HG02623 (cell line): ENCODE results near the gene AP2M1.
"Not testable (repeated sequence)": the region's sequence is repeated elsewhere in the genome, so short reads cannot be mapped to it uniquely, and the experiment has no call there.

Source experiments
- ATAC-seq: cut with Tn5 transposase; IDR thresholded peaks from one replicate; pipeline ENCODE4 v1.9.1; 2021; ENCODE audit warnings: moderate library complexity; ENCODE audit not compliant: unreplicated experiment

AP2M1 gene

GRCh38 chr3:184156522-184156955 lies 18.1 kb upstream of the AP2M1 start:
- ATAC-seq: no peak

GRCh38 chr3:184157206-184157605 lies 17.4 kb upstream of the AP2M1 start:
- no peak for ATAC-seq

- ATAC-seq: no peak
Observed at GRCh38 chr3:184158404-184158803, 16.3 kb upstream of the AP2M1 start.

DNA sequence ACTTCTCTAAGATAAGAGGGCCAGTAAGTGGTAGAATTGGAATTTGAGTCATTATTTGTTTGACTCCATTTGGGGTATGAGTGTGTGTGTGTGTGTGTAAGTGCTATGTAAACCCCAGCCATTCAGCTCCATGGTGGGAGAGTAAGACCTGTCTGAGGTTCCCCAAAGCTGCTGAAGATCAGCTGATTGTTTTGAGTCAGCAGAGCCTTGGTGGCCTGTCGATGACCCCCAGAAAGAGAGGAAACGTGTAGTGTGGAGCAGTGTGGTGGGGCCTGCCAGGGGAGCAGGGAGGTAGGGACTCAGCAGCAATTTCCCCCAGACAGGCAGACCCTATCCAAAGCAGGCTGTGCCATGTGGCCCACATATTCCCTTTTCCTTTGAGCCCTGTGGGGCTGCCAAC lies 14.2 kb upstream of the AP2M1 start:
- ATAC-seq: no peak

- ATAC-seq: not testable (repeated sequence)
Observed at GRCh38 chr3:184162571-184163070, 12.0 kb upstream of the AP2M1 start.

- ATAC-seq: no peak
Observed at GRCh38 chr3:184164648-184165330, 9.9 kb upstream of the AP2M1 start.

- ATAC-seq: no peak
Observed at GRCh38 chr3:184165543-184165942, 9.1 kb upstream of the AP2M1 start.

GRCh38 chr3:184166671-184167070 lies 8.0 kb upstream of the AP2M1 start:
- ATAC-seq: no peak

- ATAC-seq: no peak
Observed at GRCh38 chr3:184167786-184168185, 6.9 kb upstream of the AP2M1 start.

- no peak for ATAC-seq
Observed at GRCh38 chr3:184168363-184169120, 6.1 kb upstream of the AP2M1 start.

DNA sequence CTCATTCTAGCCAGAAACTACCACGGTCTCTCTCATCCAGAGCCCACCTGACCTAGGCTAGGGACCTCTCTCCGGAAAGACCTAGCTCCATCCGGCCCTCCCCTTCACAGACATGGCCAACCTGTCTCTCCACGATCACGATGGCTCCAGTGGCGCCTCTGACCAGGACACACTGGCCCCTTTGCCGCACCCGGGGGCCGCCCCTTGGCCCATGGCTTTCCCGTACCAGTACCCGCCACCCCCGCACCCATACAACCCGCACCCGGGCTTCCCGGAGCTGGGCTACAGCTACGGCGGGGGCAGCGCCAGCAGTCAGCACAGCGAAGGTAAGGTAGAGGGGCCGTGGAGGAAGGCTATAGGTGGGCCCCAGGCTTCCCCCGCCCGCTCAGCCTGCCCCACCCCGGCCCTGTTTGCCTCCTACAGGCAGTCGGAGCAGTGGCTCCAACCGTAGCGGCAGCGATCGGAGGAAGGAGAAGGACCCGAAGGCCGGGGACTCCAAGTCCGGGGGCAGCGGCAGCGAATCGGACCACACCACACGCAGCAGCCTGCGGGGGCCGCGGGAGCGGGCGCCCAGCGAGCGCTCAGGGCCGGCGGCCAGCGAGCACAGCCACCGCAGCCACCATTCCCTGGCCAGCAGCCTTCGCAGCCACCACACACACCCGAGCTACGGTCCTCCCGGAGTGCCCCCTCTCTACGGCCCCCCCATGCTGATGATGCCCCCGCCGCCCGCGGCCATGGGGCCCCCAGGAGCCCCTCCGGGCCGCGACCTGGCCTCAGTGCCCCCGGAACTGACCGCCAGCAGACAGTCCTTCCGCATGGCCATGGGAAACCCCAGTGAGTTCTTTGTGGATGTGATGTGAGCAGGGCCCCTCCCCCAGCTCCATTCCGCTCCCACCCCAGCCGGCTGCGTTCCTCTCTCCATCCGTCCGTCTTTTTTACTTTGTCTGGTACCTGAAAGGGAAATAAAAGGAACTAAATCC lies 4.5 kb upstream of the AP2M1 start:
- ATAC-seq: no peak

GRCh38 chr3:184171562-184171961 lies 3.1 kb upstream of the AP2M1 start:
- ATAC-seq: no peak

DNA sequence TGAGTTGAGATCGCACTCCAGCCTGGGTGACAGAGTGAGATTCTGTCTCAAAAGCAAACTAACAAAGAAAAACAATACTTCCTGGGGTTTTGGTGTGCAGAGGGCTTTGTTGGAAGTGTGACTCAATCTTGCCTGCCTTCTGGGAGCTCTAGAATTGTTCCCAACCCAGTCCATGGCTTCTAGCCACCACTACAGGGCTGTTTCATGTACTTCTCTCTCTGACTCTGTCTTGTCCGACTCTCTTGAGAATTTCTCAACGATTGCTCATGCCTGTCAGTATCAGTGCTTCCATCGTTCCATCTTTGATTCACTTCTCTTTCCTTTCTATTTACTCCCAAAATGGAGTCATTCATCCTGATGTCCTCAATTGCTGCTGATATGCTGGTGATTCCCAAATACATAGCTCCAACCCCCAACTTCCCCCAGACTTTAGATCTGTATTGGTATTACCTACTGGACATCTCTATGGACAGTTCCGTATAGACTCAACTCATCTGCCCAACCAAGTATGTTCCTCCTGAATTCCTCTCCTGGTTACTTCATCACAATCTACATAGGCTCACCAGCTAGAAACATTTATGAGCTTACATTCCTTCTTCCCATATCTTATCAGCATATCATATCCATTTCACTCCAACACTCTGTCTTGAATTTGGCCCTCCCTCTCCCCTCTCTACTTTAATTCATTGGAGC lies 1.8 kb upstream of the AP2M1 start:
- ATAC-seq: no peak

DNA sequence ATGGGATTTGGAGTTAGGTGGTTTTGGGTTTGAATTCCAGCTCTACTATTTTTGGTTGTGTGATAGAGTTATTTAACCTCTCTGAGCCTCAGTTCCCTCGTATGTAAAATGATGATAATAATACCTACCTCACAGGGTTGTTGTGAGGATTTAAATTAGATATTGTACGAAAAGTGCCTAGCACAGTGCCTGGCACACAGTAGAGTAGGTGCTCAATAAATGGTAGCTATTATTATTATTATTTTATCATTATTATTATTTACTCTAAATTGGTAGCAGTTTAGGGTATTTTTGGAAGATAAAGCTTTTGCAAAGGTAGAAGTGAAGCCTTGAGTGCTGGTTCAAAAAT lies 1.3 kb upstream of the AP2M1 start:
- ATAC-seq: no peak

DNA sequence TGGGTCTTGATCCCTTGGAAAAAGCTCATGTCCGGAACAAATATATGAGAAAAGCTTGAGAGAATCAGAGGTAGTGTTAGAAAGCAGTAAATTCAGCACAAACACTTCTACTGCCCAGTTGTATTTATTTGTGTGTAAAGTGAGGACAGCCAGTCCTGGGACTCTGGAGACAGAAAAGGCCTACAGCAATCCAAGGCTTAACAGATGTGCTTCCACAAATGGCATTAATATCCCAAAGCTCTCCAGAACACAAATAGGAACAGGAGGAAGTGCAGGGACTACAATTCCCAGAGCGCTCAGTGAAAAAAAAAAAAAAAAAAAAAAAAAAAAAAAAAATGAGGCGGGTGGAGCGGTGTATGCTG lies 390 bp upstream of the AP2M1 start:
- no peak for ATAC-seq

GRCh38 chr3:184175506-184175905 lies 851 bp downstream of the AP2M1 start:
- ATAC-seq: no peak

GRCh38 chr3:184175981-184176376 lies 1.3 kb downstream of the AP2M1 start:
- no peak for ATAC-seq

- ATAC-seq: no peak
Observed at GRCh38 chr3:184176377-184177330, 2.0 kb downstream of the AP2M1 start.

DNA sequence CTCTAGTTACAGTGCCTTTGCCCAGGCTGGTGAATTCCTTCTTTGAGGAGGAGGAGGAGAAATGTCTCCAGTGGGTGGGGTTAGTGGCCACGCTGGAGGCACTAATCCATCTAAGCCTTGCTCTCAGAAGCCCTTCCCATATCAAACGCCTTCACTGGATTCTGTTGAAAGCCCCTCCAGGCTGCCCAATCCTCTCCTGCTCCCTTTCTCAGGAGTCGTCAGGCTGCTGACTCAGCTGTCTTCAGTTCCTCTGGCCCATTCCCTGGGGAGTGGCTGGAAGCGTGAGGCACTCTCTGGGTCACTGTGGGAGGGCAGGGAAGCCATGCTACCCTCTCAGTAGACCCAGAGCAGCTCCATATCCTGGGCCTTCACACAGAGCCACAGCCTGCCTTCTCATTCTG lies 2.7 kb downstream of the AP2M1 start:
- ATAC-seq: no peak
